OCI-LY1 (cell line): ENCODE results near the gene CDK5RAP2.

ENCODE experiments used
- EZH2 ChIP-seq: fragments of 200-600 bp; sonication (generic), shearing (Covaris generic); IDR thresholded peaks from 2 replicates; pipeline ENCODE4 v1.8.0; 2017; ENCODE audit warnings: borderline replicate concordance, mixed run types, mild to moderate bottlenecking, antibody characterized with exemption, low read length, moderate library complexity, mixed read lengths
- TF ChIP-seq, protein P1 (sequence below): fragments of 200-600 bp; sonication (generic), shearing (Covaris generic); IDR thresholded peaks from 2 replicates; pipeline ENCODE4 v1.5.1; 2017; ENCODE audit warnings: mild to moderate bottlenecking, antibody characterized with exemption, low read length, moderate library complexity, mixed read lengths

DNA sequence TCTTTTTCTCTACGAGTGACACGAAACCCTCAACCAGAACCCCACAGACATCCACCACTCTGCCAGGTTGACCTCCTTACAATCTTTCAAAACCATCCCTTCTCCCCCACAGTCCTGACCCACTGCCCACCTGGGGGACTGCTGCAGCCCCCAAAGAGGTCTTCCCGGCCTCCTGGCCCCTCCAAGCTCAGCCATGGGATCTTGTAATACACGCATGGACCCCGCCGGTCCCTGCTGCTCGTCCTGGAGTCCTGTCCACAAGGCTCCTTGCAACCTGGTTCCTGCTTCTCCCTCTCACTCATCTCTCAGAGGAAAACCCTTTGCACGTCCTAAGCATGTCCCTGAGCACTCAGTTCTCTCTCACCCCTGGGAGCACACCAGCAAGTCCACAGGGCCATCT is 187.3 kb downstream of the CDK5RAP2 start:
- TF ChIP-seq, protein P1, sequence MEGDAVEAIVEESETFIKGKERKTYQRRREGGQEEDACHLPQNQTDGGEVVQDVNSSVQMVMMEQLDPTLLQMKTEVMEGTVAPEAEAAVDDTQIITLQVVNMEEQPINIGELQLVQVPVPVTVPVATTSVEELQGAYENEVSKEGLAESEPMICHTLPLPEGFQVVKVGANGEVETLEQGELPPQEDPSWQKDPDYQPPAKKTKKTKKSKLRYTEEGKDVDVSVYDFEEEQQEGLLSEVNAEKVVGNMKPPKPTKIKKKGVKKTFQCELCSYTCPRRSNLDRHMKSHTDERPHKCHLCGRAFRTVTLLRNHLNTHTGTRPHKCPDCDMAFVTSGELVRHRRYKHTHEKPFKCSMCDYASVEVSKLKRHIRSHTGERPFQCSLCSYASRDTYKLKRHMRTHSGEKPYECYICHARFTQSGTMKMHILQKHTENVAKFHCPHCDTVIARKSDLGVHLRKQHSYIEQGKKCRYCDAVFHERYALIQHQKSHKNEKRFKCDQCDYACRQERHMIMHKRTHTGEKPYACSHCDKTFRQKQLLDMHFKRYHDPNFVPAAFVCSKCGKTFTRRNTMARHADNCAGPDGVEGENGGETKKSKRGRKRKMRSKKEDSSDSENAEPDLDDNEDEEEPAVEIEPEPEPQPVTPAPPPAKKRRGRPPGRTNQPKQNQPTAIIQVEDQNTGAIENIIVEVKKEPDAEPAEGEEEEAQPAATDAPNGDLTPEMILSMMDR = no peak
- TF ChIP-seq EZH2 = no peak
